Left ventricle myocardium inferior (tissue), 1 donor: ENCODE measurements around the gene ACTR1A. TPM values are rescaled to one million over a fixed set of nuclear protein-coding genes. Genes with fewer than 3 reads are reported as not detected.

ENCODE experiments used
- DNase-seq: peaks from one replicate; pipeline ENCODE4 v3.0.0-alpha.2; 2020
- H3K27ac ChIP-seq: fragments of 200-600 bp; replicated peaks from 2 replicates; pipeline ENCODE4 v1.8.0; 2021
- H3K27me3 ChIP-seq: fragments of 200-600 bp; 2 replicates; pipeline ENCODE4 v1.8.0; 2021; ENCODE audit warnings: low read depth
- H3K36me3 ChIP-seq: fragments of 200-600 bp; 2 replicates; pipeline ENCODE4 v1.8.0; 2021
- H3K4me1 ChIP-seq: fragments of 200-600 bp; 2 replicates; pipeline ENCODE4 v1.8.0; 2021
- H3K4me3 ChIP-seq: fragments of 200-600 bp; 2 replicates; pipeline ENCODE4 v1.8.0; 2021; ENCODE audit warnings: mild to moderate bottlenecking, moderate library complexity
- H3K9me3 ChIP-seq: fragments of 200-600 bp; replicated peaks from 2 replicates; pipeline ENCODE4 v1.8.0; 2021
- intact Hi-C: fragments of 100-400 bp; cut with micrococcal nuclease; formaldehyde crosslinking; loops from one replicate; pipeline ENCODE4 v1.11.0; 2022
- total RNA-seq: library from RNA; stranded (reverse); fragmentation: NEBNext Ultra II Directional; extraction: Animal tissue kit (Norgen Biotek cat#: 25700); gene quantifications from one replicate; pipeline ENCODE4 v1.2.1, GENCODE V29; 2021
- TF ChIP-seq, protein P1 (sequence below): fragments of 200-600 bp; IDR thresholded peaks from 2 replicates; pipeline ENCODE4 v1.8.0; 2021; ENCODE audit warnings: antibody characterized with exemption, mild to moderate bottlenecking, borderline replicate concordance
- donor health status: DM: no; HTN: yes; CAD: no; lungs with severe emphysema.

The ACTR1A gene
- total RNA-seq, 1 donor from 2014 or later, result 103 TPM

DNA sequence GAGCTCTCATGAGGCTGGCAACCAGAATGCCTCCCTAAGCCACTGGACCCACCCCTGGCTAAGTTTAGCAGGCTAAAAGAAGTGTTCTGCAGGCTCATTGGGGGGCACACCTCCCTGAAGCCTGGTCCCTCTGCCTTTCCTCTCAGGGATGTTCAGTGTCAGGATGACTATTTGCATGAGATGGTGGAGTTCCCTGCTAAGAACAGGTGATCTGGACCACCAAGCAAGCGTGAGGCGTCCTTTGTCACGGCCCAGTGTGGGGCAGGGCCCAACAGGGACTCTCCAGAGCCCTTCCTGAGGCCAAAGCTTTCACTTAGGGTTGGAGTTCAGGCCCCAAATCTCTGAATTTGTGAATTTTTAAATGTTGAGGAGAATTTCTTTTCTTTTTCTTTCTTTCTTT lies 13.2 kb upstream of the ACTR1A start:
- DNase-seq, result no peak
- H3K4me1 ChIP-seq, result no peaks in the 10 kb centered on the region
- intact Hi-C loops, result no loop called here
- TF ChIP-seq, protein P1, sequence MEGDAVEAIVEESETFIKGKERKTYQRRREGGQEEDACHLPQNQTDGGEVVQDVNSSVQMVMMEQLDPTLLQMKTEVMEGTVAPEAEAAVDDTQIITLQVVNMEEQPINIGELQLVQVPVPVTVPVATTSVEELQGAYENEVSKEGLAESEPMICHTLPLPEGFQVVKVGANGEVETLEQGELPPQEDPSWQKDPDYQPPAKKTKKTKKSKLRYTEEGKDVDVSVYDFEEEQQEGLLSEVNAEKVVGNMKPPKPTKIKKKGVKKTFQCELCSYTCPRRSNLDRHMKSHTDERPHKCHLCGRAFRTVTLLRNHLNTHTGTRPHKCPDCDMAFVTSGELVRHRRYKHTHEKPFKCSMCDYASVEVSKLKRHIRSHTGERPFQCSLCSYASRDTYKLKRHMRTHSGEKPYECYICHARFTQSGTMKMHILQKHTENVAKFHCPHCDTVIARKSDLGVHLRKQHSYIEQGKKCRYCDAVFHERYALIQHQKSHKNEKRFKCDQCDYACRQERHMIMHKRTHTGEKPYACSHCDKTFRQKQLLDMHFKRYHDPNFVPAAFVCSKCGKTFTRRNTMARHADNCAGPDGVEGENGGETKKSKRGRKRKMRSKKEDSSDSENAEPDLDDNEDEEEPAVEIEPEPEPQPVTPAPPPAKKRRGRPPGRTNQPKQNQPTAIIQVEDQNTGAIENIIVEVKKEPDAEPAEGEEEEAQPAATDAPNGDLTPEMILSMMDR, result no peak
- peaks cover 36% of the 10 kb centered on the region for H3K36me3 ChIP-seq
- H3K27ac ChIP-seq, result no peak overlapping the region
- H3K9me3 ChIP-seq, result no peaks in the 10 kb centered on the region
- H3K4me3 ChIP-seq, result no peak overlapping the region
- no peaks in the 10 kb centered on the region for H3K27me3 ChIP-seq

DNA sequence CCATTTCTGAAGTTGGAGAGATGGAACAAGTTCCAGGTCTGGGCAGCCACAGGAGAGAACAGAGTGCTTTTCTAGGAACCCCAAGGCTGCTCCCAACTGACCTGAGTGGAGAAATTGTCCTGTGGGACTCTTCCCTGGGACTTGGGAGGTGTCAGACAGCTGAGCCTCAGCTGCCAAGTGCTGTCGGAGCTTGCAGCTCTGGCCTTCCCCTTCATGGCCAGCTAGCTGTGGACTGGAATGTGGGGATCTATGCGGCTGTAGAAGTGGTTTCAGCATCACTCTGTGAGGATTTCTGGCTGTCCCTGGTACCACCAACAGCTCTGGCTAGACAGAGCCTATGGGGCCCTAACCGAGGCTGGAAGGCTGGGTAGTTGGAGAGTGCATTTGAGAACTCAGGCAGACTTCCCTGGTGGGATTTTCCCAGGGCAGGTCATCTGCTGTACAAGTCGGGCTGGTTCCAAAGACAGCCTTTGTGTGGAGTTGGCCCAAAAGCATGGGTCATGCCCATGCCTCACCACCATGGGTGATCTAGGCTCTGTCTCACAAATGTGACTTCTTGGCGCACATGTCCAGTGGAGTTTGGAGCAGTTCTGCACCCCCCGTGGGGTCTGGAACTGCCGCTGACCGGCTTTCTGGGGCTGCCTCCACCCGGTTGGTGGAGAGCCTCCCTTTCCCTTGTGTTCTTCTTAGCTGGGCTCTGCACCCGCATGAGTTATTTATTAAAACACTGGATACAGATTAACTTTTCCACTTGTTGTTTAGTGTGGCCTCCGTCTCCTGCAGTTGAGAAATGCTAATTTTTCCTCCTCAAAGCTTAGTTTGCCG lies 12.2 kb upstream of the ACTR1A start:
- no peak overlapping the region for H3K4me3 ChIP-seq
- intact Hi-C loops, result no loop called here
- no peaks in the 10 kb centered on the region for H3K9me3 ChIP-seq
- H3K4me1 ChIP-seq, result no peaks in the 10 kb centered on the region
- TF ChIP-seq, protein P1, result no peak
- no peak for DNase-seq
- H3K36me3 ChIP-seq, result peaks cover 42% of the 10 kb centered on the region
- no peak overlapping the region for H3K27ac ChIP-seq
- H3K27me3 ChIP-seq, result no peaks in the 10 kb centered on the region

DNA sequence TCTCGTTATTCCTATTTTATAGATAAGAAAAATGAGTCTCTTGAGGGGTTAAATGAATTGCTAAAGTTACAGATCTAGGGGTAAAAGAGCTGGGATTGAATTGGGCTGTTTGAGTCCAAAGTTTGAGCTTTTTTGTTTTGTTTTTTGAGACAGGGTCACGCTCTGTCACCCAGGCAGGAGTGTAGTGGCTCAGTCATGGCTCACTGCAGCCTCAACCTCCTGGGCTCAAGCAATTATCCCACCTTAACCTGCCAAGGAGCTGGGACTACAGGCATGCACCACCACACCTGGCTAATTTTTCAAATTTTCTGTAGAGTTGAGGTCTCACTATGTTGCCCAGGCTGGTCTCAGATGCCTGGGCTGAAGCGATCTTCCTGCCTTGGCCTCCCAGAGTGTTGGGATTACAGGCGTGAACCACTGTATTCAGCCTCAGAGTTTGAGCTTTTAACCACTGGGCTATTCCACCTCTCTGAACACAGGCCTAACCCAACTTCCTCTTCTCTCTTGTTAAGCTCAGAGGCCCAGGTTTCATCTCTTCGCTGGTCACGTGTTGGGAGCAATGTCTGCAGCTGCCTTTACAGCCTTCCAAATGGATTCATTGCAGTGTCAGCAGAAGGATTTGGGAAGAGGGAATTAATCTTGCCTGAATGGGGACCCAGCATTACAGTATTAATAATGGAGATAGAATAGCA lies 9.2 kb upstream of the ACTR1A start:
- H3K9me3 ChIP-seq, result no peaks in the 10 kb centered on the region
- intact Hi-C loops, result no loop called here
- no peaks in the 10 kb centered on the region for H3K27me3 ChIP-seq
- TF ChIP-seq, protein P1, result no peak
- H3K36me3 ChIP-seq, result peaks cover 53% of the 10 kb centered on the region
- peaks cover 20% of the 10 kb centered on the region for H3K4me1 ChIP-seq
- H3K4me3 ChIP-seq, result no peak overlapping the region
- DNase-seq, result no peak
- no peak overlapping the region for H3K27ac ChIP-seq

DNA sequence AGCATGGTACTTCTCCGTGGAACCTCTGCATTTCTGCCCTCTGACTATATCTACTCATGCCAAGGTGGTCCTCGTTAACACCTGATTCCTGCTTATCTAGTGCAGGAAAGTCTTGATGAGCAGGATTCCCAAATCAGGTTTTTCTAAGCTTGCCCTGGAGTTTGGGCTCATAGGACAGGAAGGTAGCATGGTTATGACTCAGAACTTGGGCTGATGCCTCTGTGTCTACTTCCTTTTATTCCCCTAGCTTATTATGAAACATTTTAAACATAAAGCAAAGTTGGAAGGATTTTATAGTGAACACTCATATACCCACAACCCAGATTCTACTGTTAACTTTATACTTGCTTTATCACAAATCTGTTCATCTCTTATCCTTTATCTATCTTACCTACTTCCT lies 6.9 kb upstream of the ACTR1A start:
- intact Hi-C loops, result loop anchor here (10.0 kb wide), 1 partner anchor 75 kb away; no protein-coding TSS in a partner anchor
- Histone ChIP-seq H3K9me3 (no peaks in the 10 kb centered on the region), H3K4me3 (no peak overlapping the region), H3K27me3 (no peaks in the 10 kb centered on the region), H3K27ac (no peak overlapping the region), H3K4me1 (peaks cover 34% of the 10 kb centered on the region), H3K36me3 (peaks cover 47% of the 10 kb centered on the region)
- DNase-seq, result no peak
- TF ChIP-seq, protein P1, result no peak

DNA sequence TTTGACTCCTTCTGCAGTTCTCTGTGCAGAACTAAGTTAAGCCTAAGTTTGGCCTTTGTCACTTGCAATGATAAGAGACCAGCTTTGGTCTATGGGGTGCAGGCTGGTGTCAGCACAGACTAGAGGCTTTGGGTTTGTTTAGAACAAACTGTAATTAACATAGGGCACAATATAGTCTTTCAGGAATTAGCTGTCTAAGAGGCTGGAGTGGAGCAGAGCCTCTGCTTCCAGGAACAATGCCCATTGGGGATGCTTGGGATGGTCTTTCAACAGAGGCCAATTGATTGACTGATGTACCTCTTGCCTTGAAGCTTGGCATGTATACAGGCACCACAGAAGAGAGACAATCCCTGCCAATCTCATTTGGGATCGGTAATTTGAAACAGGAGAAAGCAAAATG lies 6.0 kb upstream of the ACTR1A start:
- TF ChIP-seq, protein P1, result no peak
- Histone ChIP-seq H3K4me3 (no peak overlapping the region), H3K27me3 (no peaks in the 10 kb centered on the region), H3K36me3 (peaks cover 40% of the 10 kb centered on the region), H3K9me3 (no peaks in the 10 kb centered on the region), H3K27ac (no peak overlapping the region), H3K4me1 (peaks cover 41% of the 10 kb centered on the region)
- no peak for DNase-seq
- intact Hi-C loops, result loop anchor here (10.0 kb wide), 1 partner anchor 76 kb away; no protein-coding TSS in a partner anchor
